ENCODE measurements around the gene GRN. TPM values are rescaled to one million over a fixed set of nuclear protein-coding genes. Genes with fewer than 3 reads are reported as not detected.

Gene GRN
- total and polyA plus RNA-seq, 9 of the 15 experiments (the other 6 are each of a cell fraction or from before 2014, with no cell fraction given) = 5.4 to 75.3 (median 20.7) TPM

DNA sequence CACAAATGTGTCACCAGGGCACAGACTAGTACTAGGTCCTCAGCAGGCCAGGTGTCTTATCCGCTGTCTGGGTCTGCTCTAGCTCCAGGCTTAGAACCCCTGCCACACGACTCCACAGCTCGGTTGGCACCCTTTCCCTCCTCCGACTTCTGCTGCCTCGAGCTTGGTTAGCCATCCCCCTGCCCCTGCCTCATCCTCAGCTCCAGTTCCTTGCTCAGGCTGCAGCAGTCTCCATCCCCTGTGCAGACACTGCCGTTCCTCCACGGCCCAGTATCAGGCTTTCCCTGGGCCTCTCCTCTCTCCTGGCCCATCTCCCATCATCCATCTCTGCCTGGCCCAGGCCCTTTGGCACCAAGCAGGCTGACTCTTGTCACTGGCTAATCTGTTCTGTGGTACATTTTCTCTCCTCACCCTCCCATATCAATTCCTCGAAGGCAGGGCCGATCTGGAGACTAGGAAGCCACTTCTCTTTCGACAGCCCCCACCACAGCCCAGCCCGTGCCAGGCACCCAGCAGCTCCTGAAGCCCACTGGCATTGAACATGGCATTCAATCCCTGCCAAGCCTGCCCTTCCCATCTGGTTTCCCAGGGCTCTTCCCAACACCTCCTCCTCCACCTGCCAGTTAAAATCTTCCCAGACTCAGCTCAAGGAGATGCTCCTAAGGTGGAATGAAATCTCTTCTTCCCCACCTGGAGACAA is 1.4 kb upstream of the GRN start (continued):
- no peak for TF ChIP-seq SMAD4 (CRISPR knock-in tag; conservative IDR thresholded peaks at IDR 0.05)
- no peak for TF ChIP-seq BHLHE40 (IDR thresholded peaks at IDR 0.05; ENCODE audit: low read length)
- no peak for TF ChIP-seq TRIM24 (IDR thresholded peaks at IDR 0.05)
- TF ChIP-seq, protein P1, sequence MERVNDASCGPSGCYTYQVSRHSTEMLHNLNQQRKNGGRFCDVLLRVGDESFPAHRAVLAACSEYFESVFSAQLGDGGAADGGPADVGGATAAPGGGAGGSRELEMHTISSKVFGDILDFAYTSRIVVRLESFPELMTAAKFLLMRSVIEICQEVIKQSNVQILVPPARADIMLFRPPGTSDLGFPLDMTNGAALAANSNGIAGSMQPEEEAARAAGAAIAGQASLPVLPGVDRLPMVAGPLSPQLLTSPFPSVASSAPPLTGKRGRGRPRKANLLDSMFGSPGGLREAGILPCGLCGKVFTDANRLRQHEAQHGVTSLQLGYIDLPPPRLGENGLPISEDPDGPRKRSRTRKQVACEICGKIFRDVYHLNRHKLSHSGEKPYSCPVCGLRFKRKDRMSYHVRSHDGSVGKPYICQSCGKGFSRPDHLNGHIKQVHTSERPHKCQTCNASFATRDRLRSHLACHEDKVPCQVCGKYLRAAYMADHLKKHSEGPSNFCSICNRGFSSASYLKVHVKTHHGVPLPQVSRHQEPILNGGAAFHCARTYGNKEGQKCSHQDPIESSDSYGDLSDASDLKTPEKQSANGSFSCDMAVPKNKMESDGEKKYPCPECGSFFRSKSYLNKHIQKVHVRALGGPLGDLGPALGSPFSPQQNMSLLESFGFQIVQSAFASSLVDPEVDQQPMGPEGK (CRISPR knock-in tag; IDR thresholded peaks at IDR 0.05; ENCODE audit: borderline replicate concordance) = no peak
- TF ChIP-seq, protein P2, sequence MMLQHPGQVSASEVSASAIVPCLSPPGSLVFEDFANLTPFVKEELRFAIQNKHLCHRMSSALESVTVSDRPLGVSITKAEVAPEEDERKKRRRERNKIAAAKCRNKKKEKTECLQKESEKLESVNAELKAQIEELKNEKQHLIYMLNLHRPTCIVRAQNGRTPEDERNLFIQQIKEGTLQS (IDR thresholded peaks at IDR 0.05) = no peak
- TF ChIP-seq, protein P2 (CRISPR knock-in tag; conservative IDR thresholded peaks at IDR 0.05) = no peak
- no peak for TF ChIP-seq FOS (IDR thresholded peaks at IDR 0.05; ENCODE audit: extremely low read depth, insufficient read length)
- no peak for TF ChIP-seq FOXK1 (CRISPR knock-in tag; IDR thresholded peaks at IDR 0.05; ENCODE audit: borderline replicate concordance)

Data from K562 (cell line).